NCI-H2081 (cell line): ENCODE measurements around the gene CCN6.
"Not testable (repeated sequence)": the region's sequence is repeated elsewhere in the genome, so short reads cannot be mapped to it uniquely, and the experiment has no call there.

Source experiments
- DNase-seq, 2 experiments: peaks; one replicate each; lab custom pipeline; 2025; lab: John Stamatoyannopoulos, UW

CCN6 gene

DNA sequence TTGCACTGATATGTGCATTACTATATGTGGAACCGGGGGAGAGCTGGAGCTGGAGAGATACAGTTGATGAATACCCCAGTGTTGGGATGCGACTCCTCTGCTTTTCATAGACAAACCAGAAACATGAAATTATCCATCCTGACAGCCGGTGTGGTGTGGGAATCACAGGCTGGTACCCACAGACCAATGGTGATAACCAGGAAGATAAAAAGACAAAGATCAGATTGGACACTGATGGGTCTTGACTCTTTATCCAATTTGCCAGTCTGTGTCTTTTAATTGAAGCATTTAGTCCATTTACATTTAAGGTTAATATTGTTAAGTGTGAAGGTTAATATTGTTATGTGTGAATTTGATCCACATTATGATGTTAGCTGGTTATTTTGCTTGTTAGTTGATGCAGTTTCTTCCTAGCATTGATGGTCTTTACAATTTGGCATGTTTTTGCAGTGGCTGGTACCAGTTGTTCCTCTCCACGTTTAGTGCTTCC lies 2.6 kb upstream of the CCN6 start:
- not testable (repeated sequence) for DNase-seq

DNA sequence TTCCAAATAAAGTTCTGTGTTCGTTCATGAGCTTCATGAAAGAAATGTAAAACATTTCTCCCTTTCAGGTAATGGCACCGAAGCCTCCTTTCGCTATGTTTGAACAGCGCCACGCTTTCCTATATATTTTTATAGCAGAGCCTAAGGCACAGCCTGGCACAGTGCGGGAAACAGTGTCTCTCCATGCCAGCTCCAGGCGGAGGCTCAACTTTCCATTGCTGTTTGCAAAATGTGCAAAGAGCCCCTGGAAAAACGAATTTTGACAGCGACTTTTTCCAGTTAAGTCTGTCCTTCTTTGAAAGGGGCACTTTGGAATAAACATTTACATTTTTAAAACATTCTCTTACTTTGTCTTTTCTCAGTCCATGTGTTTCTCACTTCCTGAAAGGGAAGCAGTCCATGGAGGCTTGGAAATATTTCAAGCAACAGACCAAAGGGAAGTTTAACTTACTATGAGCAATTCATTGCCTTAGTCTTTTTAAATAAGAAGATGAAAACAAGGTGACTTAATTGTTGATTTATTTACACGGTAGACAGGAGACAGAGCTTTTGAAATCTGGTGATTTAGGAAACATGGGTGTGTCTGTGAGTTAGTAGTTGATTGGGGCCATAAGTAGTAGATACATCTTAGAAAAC lies 769 bp downstream of the CCN6 start:
- DNase-seq: no peak

GRCh38 chr6:112058243-112059032 lies 4.5 kb downstream of the CCN6 start:
- DNase-seq: no peak

GRCh38 chr6:112061605-112062004 lies 7.7 kb downstream of the CCN6 start:
- DNase-seq: no peak

DNA sequence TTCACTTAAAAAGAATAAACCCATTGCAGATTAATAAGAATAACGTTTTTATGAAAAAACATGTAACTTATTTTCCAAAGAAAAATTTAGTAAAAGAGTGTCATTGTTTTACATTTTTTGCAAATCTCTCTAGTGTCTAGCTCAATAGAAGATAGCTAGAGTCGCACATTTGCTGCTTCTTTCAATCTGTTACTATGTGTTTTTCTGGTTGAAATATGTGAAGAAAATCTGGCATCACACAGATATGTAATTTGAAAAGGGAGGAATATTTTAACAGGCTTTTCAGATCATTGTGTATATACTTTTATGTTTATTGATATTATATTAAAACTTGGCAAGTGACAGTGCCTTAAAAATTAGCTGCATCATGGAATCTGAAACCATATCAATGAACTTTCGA lies 9.1 kb downstream of the CCN6 start:
- no peak for DNase-seq

- no peak for DNase-seq
Observed at GRCh38 chr6:112065426-112065986, 11.6 kb downstream of the CCN6 start.

- no peak for DNase-seq
Observed at GRCh38 chr6:112066606-112067005, 12.7 kb downstream of the CCN6 start.

DNA sequence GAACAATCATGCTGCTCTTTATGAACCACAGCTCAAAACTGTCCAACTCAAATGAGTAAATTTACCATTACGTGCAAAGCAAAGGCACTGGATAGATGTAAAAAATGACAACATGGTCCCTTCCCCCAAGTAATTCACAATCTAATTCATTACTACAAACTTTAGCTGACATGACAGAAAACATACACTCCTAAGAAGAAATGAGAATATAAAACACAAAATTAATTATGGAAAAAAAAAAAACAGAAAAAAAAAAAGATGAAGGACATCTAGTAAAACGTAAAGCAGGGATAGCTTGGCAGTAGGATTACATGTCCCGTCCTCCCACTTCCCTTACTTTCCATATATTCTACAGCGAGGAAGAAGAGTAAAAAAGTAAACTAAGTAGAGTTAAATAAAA lies 27.7 kb downstream of the CCN6 start:
- DNase-seq: no peak

DNA sequence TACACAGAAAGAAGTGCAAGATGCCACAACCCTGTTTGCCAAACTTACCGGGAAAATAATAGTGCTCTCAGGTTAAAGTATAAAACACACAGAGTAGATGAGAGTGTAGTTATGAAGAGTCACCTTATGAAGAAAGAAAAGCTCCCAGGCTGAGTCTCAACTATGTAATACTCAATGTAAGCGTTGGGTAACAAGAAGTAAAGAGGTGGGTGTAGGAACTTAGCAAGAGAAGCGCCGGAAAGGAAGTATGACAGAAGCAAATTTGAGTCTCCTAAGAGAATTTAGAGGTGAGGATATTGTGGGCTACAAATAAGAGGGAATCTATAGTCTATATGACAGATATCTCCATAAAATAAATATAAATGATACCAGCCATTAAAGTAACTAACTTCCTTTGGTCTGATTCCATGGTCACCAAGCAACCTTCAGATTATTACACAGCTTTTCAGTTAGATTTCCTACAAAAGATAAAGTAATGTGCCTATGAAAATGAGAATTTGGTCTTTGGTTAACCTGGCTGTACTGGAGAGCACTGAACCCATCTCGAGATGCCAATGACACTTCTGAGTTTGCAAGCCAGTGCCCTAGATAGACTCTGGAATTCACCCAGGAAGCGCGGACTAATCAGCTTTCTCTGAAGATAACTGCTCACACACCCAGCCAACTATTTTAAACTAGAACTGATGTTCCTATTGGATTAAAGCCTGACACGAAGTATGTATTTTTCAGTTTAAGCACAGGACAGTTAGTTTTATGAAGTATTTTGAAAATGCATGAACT lies 31.6 kb downstream of the CCN6 start:
- no peak for DNase-seq

GRCh38 chr6:112086744-112087135 lies 32.8 kb downstream of the CCN6 start:
- peak in 1 of 2 experiments; percentile 26 for DNase-seq

- DNase-seq: peak; percentile 87 to 95
Observed at GRCh38 chr6:112087136-112087911, 33.4 kb downstream of the CCN6 start, which contains the start of the genes FAM229B and TUBE1. Gene FAM229B, plus strand, starts transcription at chr6:112087591. Its CDS starts 11,693 bp downstream, at chr6:112099284. Gene TUBE1, minus strand, starts transcription at chr6:112087482. Its CDS starts 48 bp downstream, at chr6:112087434.

GRCh38 chr6:112087916-112088315 lies 34.0 kb downstream of the CCN6 start:
- no peak for DNase-seq

DNA sequence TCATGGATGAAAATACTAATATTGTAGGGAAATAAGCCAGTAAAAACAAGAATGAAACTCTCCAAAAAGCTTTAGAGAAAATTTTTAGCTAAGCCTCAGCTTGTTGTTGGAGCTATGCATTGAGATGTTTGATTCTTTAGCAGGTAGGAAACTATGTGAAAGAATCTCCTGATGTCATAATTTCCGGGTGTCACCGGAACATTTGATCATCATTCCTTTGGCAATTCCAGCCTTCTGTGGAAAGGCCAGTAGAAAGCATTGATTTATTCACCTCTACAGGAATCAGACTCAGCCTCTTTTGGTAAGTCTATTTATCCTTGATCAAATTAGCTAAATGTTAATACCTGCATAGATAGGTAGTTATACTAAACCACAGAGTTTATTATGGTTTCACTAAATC lies 43.0 kb downstream of the CCN6 start:
- DNase-seq: no peak

GRCh38 chr6:112100561-112100960 lies 46.7 kb downstream of the CCN6 start:
- no peak for DNase-seq

DNA sequence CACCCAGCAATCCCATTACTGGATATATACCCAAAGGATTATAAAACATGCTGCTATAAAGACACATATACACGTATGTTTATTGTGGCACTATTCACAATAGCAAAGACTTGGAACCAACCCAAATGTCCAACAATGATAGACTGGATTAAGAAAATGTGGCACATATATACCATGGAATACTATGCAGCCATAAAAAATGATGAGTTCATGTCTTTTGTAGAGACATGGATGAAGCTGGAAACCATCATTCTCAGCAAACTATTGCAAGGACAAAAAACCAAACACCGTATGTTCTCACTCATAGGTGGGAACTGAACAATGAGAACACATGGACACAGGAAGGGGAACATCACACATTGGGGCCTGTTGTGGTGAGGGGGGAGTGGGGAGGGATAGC lies 52.1 kb downstream of the CCN6 start:
- DNase-seq: not testable (repeated sequence)

DNA sequence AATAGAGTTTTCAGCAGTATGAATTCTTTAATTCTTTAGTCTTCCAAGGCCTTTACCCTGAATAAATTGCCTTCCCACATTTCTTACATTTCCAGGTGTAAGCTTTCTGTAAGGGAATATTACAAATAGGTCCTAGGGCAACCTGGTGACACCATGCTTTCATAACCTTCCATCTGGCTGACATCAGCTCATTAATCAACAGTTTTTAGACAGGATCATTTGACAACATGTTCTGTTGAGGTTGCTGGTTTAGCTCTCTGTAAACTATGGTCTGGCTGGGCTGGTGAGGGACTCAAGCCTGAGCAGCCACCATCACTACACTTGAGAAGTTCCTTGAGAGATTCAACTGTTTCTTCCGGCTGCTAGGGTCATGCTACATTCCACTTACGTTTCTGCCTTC lies 52.7 kb downstream of the CCN6 start:
- no peak for DNase-seq

- DNase-seq: no peak
Observed at GRCh38 chr6:112109262-112109661, 55.4 kb downstream of the CCN6 start.

GRCh38 chr6:112113431-112113830 lies 59.5 kb downstream of the CCN6 start:
- no peak for DNase-seq

GRCh38 chr6:112113918-112114317 lies 60.0 kb downstream of the CCN6 start:
- no peak for DNase-seq

GRCh38 chr6:112114577-112115223 lies 60.8 kb downstream of the CCN6 start:
- no peak for DNase-seq

DNA sequence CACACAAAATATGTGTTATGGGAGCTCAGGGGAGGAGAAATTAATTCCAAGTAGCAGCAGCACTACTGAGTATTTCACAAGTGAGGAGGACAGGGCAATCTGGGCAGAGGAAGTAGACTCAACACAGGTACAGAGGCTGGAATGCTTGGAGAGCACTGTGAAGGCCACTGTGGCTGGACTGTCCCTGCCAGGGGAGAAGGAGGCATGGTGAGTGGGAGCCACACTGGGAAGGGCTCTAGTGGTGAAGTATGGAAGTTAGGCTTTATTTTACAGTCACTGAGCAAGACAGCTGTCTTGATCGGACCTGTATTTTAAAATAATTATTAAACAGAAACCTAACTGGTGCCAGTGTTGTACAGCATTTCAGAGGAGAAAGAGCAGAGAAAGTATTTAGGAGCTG lies 62.3 kb downstream of the CCN6 start:
- no peak for DNase-seq
